Inflammatory macrophage treated with lipopolysaccharide for 1 hour (primary cell): Measurements from ENCODE around the gene ACACA.
"Not testable (repeated sequence)": the region's sequence is repeated elsewhere in the genome, so short reads cannot be mapped to it uniquely, and the experiment has no call there.

Experiments used
- DNase-seq, 2 donors: peaks; one replicate each; pipeline ENCODE4 v3.0.0-alpha.2; 2020 to 2022

ACACA gene

DNA sequence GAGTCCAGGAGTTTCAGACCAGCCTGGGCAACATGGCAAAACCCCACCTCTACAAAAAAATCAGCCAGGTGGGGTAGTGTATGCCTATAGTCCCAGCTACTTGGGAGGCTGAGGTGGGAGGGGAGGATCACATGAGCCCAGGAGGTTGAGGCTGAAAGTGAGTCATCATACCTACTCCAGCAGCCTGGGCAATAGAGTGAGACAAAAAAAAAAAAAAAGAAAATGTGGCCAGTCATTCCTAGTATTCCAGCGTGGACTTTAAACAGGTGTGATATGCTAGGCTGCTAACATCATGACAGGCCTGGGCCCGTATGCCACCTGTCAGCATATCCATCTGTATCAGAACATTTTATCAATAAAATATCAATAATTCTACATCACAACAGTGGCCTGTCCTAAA, 314.6 kb downstream of the ACACA start:
- DNase-seq: no peak

- no peak for DNase-seq
Observed at GRCh38 chr17:37090941-37091340, 315.7 kb downstream of the ACACA start.

GRCh38 chr17:37089956-37090355, 316.7 kb downstream of the ACACA start:
- DNase-seq: peak; percentile 13 to 16

DNA sequence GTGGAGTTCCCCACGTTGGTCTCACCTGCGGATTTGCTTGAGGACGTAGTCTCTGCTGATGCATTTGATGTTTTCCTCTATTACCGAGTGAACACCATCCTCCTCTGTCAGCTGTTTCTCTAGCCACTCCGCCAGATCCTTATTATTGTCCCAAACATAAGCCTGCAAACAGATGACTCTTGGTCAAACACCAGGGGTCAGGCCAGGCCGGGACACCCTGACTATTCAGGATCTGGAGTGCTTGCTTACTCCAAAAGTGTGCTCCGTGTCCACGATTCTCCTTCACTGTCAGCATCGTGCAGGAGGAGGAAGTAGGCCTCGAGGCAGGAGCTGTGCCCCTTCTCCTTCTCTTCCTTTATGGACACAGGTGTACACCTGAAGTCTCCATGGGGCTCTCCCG, 317.7 kb downstream of the ACACA start:
- no peak for DNase-seq

- no peak for DNase-seq
Observed at GRCh38 chr17:37088459-37088858, 318.2 kb downstream of the ACACA start.

GRCh38 chr17:37087683-37088082, 319.0 kb downstream of the ACACA start:
- DNase-seq: no peak

DNA sequence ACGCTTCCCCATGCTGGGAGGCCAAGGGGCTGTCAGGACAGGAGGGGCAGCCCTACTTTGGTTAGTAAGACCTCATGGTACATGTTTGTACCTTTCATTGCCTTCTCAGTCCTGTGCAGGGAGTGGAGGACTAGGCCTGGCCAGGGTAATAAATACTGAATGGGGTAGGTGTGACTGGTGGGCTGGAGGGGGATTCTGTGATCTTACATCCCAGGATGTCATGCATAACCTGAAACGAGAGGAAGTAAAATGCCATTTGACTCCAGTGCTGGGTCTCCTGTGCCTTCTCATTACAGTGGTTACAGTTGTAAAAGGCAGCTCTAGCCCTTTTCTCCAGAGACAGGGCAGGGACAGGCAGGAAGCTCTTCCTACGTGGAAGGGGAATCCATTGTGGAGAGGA, 319.7 kb downstream of the ACACA start:
- DNase-seq: no peak

- no peak for DNase-seq
Observed at GRCh38 chr17:37086334-37086733, 320.3 kb downstream of the ACACA start.

- no peak for DNase-seq
Observed at GRCh38 chr17:37084372-37084771, 322.3 kb downstream of the ACACA start.

DNA sequence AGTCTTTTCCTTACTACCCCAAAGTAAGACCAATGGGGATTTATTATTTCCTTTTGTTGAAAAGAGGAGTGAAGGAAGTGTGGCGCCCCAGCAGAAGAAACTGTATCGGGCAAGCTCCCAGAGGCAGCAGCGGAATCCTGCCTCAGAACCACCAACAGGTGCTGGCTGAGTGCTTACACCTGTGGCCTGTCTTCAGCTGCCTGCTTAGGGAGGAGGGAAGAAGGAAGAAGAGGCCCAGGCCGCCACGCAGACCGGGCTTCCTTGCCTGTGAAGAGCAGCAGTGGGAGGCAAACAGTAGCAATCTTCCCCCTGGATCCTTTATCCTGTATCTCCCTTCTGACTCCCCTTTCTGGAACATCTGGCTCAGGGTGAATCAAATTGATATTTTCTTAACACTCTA, 323.2 kb downstream of the ACACA start:
- DNase-seq: no peak

DNA sequence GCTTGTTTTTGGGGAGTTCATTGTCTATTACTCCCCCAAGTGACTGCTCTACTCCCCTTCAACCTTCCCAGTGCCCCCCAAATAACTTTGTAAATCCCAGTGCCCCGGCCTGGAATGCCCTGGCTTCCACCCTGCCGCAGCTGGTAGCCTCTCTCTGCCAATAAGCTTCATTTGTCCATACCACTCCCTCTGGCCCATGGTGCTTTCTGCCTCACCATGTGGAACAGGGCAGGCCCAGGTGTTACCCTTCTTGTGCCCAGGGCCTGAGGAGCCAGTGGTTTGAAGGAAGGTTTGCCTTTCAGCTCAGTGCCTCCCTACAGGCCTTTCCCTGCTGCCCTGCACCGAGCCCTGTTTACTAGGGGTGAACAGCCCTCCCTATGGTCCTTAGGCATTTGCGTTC, 323.7 kb downstream of the ACACA start:
- DNase-seq: no peak

GRCh38 chr17:37082311-37082860, 324.2 kb downstream of the ACACA start:
- no peak for DNase-seq

- DNase-seq: peak in 1 of 2 donors; percentile 23
Observed at GRCh38 chr17:37081287-37081686, 325.3 kb downstream of the ACACA start.

- DNase-seq: peak; percentile 74 to 80
Observed at GRCh38 chr17:37079735-37080134, 326.9 kb downstream of the ACACA start.

GRCh38 chr17:37079065-37079708, 327.4 kb downstream of the ACACA start:
- no peak for DNase-seq

DNA sequence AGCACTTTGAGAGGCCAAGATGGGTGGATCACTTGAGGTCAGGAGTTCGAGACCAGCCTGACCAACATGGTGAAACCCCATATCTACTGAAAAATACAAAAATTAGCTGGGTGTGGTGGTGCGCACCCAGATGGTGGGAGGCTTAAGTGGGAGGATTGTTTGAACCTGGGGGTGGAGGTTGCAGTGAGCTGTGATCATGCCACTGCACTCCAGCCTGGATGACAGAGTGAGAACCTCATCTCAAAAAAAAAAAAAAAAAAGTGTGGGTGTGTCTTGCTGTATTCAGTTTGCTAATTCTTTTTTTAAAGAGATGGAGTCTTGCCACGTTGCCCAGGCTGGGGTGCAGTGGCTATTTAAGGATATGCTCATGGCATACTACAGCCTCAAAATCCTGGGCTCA, 333.2 kb downstream of the ACACA start:
- DNase-seq: not testable (repeated sequence)

- DNase-seq: no peak
Observed at GRCh38 chr17:37069087-37069486, 337.5 kb downstream of the ACACA start.

GRCh38 chr17:37068266-37068665, 338.4 kb downstream of the ACACA start:
- DNase-seq: no peak

- peak in 1 of 2 donors; percentile 4 for DNase-seq
Observed at GRCh38 chr17:37067555-37068111, 339.0 kb downstream of the ACACA start.

DNA sequence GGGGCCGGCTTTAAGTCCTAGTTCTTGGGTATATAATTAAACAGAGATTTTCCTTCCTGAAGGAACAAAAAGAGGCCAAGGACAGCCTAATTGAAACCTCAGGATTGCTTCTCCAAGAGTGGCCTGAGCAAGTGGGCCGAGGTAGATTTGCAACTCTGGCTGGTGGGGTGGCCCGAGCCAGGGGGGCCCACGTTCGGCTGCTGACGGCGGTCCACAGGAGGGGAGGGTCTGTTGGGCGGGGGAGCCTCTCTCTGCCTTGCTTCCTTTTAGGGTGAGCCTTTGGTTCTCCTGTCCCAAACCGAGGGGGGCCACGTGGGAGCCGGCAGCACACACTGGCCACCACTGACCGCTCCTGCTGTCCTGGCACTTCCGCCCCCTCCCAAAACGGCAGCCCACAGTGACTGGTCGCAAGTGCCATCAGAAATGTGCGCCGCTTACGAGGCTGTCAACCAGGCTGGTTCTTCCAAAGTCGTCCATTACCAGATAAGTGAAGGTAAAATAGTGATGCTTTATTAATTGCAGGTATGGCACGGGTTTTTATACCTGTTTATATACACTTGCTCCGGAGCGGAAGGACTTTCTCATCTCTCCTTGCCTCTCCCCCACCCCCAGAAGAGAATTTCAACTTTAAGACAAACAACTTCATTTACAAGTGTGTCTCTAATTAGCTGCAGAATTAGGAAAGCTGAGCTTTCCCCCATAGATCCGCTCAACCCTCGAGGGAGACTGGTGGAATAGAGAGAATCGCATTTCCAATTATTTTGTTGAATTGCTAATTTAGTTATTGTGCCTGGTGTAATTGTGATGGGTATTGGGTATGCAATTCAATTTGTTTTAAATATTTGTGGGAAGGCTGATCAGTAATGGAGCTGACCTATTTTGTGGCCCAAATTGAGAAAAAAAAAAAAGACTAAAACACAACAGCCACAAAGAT, 340.0 kb downstream of the ACACA start:
- no peak for DNase-seq

DNA sequence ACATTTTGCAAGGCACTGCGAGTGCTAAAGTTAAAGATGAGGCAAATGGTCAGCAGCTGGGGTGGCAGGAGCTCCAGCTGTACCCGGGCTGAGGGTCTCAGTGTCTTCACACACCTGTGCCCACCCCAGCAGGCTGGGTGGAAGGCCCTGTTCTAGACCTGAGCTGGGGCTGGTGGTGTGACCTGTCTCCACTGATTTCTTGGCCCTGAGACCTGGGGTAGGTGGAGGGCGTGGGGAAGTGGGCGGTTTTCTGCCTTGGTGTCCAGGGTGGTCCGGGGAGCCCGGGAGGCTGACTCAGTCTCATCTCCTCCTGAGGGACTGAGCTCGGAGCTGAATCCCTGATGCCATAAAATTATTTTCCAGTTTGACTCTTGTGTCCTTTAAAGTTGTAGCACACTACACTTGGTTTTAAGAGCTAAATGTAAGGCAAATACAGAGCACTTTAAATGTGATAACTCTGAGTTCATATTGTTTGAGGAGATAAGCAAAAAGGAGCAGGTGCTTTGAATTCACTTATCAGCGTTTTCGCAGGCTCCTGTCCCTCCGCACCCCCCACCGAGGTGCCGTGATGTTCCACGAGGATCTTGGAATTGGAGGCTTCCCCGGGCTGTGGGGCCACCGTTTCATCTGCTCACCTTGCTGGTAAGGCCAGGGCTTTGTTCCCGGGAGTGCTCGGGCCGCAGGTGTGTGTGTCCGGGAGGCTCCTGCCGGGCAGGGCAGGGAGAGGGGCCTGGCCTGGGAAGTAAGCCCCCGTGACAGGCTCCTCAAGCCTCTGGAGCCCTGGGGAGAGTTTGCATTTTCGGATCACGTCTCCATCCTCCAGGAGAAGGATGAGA, 340.9 kb downstream of the ACACA start:
- DNase-seq: no peak

DNA sequence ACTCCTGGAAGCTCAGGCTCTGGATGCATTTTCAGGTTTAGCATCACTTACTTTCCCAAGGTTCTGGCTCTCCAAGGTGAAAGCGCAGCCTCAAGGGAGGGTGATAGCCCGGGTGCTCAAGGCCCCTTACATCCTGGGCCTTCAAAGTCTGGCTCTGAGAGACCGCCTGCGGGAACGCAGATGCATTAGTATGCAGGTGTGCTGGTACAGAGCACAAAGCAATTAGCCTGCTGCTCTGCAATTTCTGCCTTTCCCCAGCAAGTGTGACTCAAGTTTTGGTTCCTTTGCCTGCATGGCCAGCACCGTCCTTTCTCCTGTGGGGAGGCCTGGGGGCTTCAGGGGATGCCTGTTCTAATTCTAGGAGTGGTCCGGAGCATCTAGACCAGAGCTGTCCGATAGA, 341.7 kb downstream of the ACACA start:
- DNase-seq: no peak

- DNase-seq: no peak
Observed at GRCh38 chr17:37064206-37064605, 342.4 kb downstream of the ACACA start.
